GM18499 (cell line): Measurements from ENCODE around the gene INPP5B.
"Not testable (repeated sequence)": the region's sequence is repeated elsewhere in the genome, so short reads cannot be mapped to it uniquely, and the experiment has no call there.

Source experiments
- ATAC-seq: cut with Tn5 transposase; IDR thresholded peaks from one replicate; pipeline ENCODE4 v1.9.1; 2021; ENCODE audit warnings: moderate number of reproducible peaks; ENCODE audit not compliant: insufficient read depth, unreplicated experiment

The INPP5B gene

GRCh38 chr1:37915476-37916093, 31.3 kb downstream of the INPP5B start:
- no peak for ATAC-seq

DNA sequence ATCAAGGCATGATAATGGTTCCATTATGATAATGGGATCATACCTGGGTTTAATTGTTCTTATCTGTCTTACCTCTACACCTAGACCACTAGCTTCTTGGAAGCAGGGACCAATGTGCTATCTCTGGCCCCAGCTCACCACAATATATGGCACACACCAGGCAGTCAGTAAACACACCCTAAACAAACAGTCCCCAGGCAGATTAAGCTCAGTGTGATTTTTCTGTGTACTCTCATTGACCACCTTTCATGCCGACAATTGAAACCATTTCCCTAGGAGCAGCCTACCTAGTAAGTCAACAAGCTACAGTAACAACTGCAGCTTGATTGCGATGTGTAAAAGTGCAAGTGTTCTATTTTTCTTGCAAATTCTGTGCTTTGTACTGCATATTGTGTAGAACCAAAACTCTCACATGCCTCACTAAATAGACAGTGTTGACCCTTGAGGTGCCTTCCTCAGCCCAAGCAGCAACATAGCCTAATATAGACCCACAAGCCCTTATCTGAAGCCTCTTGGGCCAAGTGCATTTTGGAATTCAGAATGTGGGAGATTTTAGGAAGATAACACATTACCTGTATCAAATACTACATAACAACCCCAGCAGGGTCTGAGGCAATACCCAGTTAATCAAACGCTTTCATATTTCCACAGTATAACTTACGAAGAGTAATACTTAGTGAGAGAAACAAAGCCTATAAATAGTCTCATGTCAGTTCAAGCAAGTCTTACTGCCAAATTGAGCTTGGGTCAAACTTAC, 32.0 kb downstream of the INPP5B start:
- no peak for ATAC-seq

DNA sequence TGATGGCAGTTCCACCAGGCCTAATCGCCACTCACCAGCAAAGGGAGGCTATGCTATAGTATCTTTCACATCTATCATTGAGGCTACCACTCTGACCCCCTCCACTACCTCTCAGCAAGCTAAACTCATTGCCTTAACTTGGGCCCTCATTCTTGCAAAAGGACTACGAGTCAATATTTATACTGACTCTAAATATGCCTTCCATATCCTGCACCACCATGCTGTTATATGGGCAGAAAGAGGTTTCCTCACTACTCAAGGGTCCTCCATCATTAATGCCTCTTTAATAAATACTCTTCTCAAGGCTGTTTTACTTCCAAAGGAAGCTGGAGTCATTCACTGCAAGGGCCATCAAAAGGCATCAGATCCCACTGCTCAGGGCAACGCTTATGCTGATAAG, 35.4 kb downstream of the INPP5B start:
- not testable (repeated sequence) for ATAC-seq

GRCh38 chr1:37910886-37911285, 36.0 kb downstream of the INPP5B start:
- not testable (repeated sequence) for ATAC-seq

- ATAC-seq = not testable (repeated sequence)
Observed at GRCh38 chr1:37908531-37908930, 38.3 kb downstream of the INPP5B start.

DNA sequence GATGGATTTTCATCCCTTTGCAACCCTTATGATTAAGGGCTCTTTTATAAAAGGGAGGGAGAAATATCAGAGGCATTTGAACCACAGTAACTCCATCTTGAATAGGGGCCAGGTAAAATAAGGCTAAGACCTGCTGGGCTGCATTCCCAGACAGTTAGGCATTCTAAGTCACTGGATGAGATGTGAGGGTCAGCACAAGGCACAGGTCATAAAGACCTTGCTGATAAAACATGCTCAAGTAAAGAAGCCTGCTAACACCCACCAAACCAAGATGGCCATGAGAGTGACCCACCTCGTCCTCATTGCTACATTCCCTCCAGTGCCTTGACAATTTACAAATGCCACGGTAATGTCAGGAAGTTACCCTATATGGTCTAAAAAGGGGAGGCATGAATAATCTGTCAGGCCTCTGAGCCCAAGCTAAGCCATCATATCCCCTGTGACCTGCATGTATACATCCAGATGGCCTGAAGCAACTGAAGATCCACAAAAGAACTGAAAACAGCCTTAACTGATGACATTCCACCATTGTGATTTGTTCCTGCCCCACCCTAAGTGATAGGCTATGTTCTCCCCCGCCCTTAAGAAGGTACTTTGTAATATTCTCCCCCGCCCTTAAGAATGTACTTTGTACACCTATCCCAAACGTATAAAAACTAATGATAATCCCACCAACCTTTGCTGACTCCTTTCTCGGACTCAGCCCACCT, 39.3 kb downstream of the INPP5B start:
- ATAC-seq = not testable (repeated sequence)

- not testable (repeated sequence) for ATAC-seq
Observed at GRCh38 chr1:37906591-37906990, 40.3 kb downstream of the INPP5B start.

DNA sequence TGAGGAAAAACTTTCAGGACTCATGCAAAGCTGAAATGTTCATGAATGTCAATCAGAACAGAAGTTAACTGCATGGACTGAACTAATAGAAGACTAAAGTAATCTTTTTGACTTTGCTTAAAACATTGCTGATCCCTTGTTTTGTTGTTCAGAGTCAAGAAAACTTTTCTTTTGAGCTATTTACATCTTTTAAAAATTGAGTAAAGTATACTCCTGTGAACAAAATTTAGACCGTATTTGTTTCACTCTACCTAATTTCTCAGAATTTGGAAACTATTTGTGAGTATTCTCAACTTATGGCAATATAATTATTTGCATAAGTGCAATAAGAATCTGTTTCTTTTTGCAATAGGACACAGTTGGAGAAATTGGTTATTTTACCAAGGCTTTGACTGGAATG, 41.1 kb downstream of the INPP5B start:
- ATAC-seq = no peak

- not testable (repeated sequence) for ATAC-seq
Observed at GRCh38 chr1:37903921-37904320, 42.9 kb downstream of the INPP5B start.

- ATAC-seq = no peak
Observed at GRCh38 chr1:37902983-37903382, 43.9 kb downstream of the INPP5B start.

DNA sequence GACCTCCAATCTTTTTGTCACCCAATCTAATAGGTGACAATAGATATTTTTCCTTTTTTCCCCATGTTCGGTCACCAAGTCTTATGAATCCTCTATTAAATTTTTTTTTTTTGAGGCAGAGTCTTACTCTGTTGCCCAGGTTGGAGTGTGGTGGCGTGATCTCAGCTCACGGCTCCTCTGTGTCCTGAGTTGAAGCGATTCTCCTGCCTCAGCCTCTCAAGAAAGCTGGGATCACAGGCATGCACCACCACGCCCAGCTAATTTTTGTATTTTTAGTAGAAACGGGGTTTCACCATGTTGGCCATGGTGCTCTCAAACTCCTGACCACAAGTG, 45.0 kb downstream of the INPP5B start:
- ATAC-seq = no peak

DNA sequence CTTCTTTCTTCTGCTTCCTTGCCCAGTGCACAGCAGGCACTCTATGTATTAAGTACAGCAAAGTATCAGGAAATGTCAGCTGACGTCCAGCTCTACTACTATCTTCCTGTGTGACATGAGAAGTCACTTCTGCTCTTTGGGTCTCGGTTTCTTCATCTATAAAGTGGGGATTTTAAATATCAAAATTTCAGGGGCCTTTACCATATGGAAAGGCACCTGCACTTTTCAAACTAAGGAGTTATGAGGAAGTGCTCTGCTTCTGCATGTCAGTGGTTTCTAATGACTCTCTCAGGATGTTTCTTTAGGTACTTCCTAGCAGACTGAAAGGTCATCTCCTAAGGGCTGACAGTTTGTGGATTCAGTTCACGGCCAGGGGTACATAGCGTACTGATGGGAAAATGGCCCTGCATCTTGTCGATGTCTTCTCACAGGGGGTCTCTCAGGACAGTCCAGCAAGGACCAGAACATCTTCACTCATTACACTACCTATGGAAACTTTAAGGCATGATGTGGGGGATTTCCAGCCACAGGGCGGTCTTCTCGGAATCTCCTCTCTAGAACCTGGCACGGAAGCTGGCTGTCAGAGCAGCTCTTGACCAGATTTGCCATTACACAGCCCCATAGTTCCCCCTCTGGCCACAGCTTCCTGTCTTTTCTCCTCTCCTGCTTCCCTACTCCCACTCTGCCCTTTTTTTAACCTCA, 45.5 kb downstream of the INPP5B start:
- ATAC-seq = no peak

GRCh38 chr1:37897563-37897962, 49.3 kb downstream of the INPP5B start:
- ATAC-seq = not testable (repeated sequence)

- no peak for ATAC-seq
Observed at GRCh38 chr1:37893673-37894072, 53.2 kb downstream of the INPP5B start.

DNA sequence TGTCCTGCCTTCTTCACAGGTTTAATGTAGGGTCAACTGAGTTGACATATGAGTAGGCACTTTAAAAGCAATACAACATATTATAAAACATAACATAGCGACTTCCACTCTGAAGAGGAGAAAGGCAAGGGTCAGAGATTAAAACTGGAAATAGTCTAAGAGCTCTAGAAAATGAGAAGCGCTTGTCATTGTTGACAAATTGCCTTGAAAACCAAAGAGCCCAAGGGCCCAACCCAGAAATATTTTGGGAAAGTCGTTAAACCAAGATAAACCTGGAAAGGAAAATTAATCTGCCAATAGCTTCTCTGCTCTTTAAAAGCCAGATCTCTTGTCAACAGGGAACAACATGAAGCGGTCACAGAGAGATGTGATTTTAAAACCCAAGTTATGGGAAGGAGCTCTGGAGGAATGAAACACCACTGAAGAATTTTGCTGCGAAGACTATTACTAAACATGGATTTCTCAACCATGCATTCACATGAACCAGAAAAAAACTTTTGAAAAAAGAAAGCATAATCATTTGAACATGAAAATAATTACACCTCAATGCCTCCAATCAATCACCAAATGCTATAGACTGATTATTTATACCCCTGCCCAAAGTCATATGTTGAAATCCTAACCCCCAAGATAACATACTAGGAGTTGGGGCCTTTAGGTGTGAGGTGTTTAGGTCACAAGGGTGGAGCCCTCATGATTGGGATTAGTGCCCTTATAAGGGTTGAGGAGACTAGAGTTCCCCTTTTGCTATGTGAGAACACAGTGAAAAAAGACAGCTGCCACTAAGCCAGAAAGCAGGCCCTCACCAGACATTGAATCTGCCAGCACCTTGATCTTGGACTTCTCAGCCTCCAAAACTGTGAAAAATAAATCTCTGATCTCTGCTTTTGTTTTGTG, 54.5 kb downstream of the INPP5B start:
- ATAC-seq = no peak

DNA sequence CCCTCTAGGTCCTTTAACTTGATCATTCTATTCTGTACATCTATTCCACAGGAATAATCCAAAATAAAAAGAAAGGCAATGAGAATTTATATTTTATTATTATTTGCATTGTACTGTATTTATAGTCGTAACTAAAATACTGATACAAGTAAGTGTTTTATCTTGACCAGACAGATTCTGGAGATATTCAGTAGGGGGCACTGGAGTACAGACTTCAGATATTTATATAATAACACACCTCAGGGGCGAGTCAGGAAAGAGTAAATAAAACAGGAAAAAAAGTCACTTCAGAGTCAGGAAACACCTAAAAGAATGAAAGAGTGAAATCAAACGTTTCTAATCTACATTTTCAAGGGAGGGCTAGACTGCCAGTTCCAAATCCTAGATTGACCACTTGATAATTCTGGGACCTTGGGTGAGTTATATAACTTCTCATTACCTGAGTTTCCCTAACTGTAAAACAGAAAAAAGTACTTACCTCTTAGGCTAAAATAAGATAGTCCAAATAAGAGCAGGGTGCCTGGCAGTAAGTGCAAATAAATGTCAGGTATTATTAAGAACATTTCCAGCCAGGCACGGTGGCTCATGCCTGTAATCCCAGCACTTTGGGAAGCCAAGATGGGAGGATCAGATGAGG, 56.4 kb downstream of the INPP5B start:
- ATAC-seq = no peak

GRCh38 chr1:37888022-37888700, 58.7 kb downstream of the INPP5B start:
- ATAC-seq = no peak

DNA sequence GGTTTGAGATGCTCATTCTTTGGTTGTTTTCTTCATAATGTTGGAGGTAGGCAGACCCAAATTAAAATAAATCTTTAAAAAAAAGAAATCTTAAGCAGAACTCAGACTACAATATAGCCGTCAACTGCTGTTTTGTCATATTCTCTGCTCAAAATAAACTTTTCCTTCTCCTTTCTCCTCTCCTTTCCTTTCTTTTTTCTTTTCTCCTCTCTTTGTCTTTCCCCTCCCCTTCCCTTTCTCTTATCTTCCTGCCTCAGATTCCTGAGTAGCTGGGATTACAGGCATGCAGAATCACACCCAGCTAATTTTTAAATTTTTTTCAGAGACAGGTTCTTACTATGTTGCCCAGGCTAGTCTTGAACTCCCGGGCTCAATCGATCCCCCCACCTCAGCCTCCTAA, 62.7 kb downstream of the INPP5B start:
- no peak for ATAC-seq

- no peak for ATAC-seq
Observed at GRCh38 chr1:37883671-37884070, 63.2 kb downstream of the INPP5B start.
